Measurements from ENCODE around the gene HSPA4. TPM values are rescaled to one million over a fixed set of nuclear protein-coding genes. Genes with fewer than 3 reads are reported as not detected.

The HSPA4 gene
- total and polyA plus RNA-seq, 2 of the 13 experiments (the other 11 are each of a cell fraction or from before 2014, with no cell fraction given) = 36.6 to 231 TPM

GRCh38 chr5:133117166-133117911 lies 65.5 kb downstream of the HSPA4 start:
- Histone ChIP-seq H4K20me1 (ENCODE audit: insufficient read depth, low read length) (no peaks in the 10 kb centered on the region), H3K27ac (ENCODE audit: extremely low read length, insufficient read depth, low read length) (no peak overlapping the region), H3K79me2 (ENCODE audit: insufficient read depth, low read length) (no peaks in the 10 kb centered on the region), H3K4me1 (ENCODE audit: insufficient read depth, low read length) (peaks cover 24% of the 10 kb centered on the region), H3K4me3 (replicated peaks in 1 of 3; ENCODE audit: insufficient read depth in 1 of 3, low read depth in 2 of 3, low read length in 3 of 3) (no peak overlapping the region), H3K27me3 (ENCODE audit: control insufficient read depth in 1 of 2, insufficient read depth in 2 of 2, low read length in 2 of 2) (peaks cover 4 to 40% of the 10 kb centered on the region in 2 experiments; a peak in 4 of 5 replicates), H3K4me2 (ENCODE audit: low read depth, low read length) (no peak overlapping the region), H3K9ac (ENCODE audit: insufficient read depth, low read depth, low read length) (no peak overlapping the region), H3K9me3 (ENCODE audit: low read length) (no peaks in the 10 kb centered on the region), H2AFZ (ENCODE audit: low read length) (no peak overlapping the region), H3K36me3 (replicated peaks in 1 of 2; ENCODE audit: control insufficient read depth in 1 of 2, insufficient read depth in 2 of 2, low read length in 2 of 2) (no peaks in the 10 kb centered on the region)
- TF ChIP-seq CEBPG (CRISPR knock-in tag; IDR thresholded peaks at IDR 0.05) = no peak
- TF ChIP-seq U2AF2 (IDR thresholded peaks at IDR 0.05; ENCODE audit: low read depth, low read length) = no peak
- TF ChIP-seq ZNF747 (CRISPR knock-in tag; IDR thresholded peaks at IDR 0.05; ENCODE audit: borderline replicate concordance) = no peak
- TF ChIP-seq PRPF4 (IDR thresholded peaks at IDR 0.05; ENCODE audit: low read depth, low read length, poor library complexity, severe bottlenecking) = no peak
- no peak for TF ChIP-seq ZNF280B (CRISPR knock-in tag; IDR thresholded peaks at IDR 0.05; ENCODE audit: borderline replicate concordance)
- TF ChIP-seq MXD3 (CRISPR knock-in tag; IDR thresholded peaks at IDR 0.05) = no peak
- no peak for TF ChIP-seq THAP11 (CRISPR knock-in tag; IDR thresholded peaks at IDR 0.05)
- no peak for TF ChIP-seq IRF1 (CRISPR knock-in tag; IDR thresholded peaks at IDR 0.05; ENCODE audit: low read depth)
- TF ChIP-seq MED8 (CRISPR knock-in tag; IDR thresholded peaks at IDR 0.05; ENCODE audit: insufficient replicate concordance) = no peak
- no peak for TF ChIP-seq MAX (IDR thresholded peaks at IDR 0.05)
- TF ChIP-seq FOXM1 (CRISPR knock-in tag; IDR thresholded peaks at IDR 0.05) = no peak
- no peak for TF ChIP-seq HOXA9 (CRISPR knock-in tag; IDR thresholded peaks at IDR 0.05; ENCODE audit: borderline replicate concordance)
- TF ChIP-seq ARNTL (CRISPR knock-in tag; IDR thresholded peaks at IDR 0.05) = no peak
- CTCF ChIA-PET (ENCODE audit: low intra/inter-chr PET ratio, low total read pairs) = no interaction called here
- FAIRE-seq (no peak), DNase-seq (ENCODE audit: low spot score) (no peak), ATAC-seq (no peak)
- BruUV-seq (replicated peaks) = no TSS peak
- intact Hi-C loops (cut with micrococcal nuclease; ENCODE audit: unreplicated experiment) = no loop called here
- WGBS (ENCODE audit: low lambda C conversion rate) = 31% methylated on average over 8 of the region's 10 CpGs
- in situ Hi-C loops (cut with HindIII; ENCODE audit: extremely low pct_ligation_motif_present, low pct_unique_long_range_greater_than_20kb) = no loop called here
- POLR2A ChIA-PET = no interaction called here
